ACHN (cell line): ENCODE results near the gene C2CD4D.
A peak's percentile ranks its signal among the peaks of the same experiment; 100 is the strongest.

ENCODE experiments used
- DNase-seq: peaks from one replicate; pipeline ENCODE4 v3.0.0-alpha.2; 2015
- in situ Hi-C: cut with HindIII; loops from 2 replicates; pipeline ENCODE4 v1.10.0; 2017; ENCODE audit warnings: low sequenced_read_pairs, low pct_ligation_motif_present, low pct_unique_long_range_greater_than_20kb

C2CD4D gene

GRCh38 chr1:151803164-151803563, 36.5 kb downstream of the C2CD4D start:
- in situ Hi-C loops, result no loop called here
- DNase-seq, result no peak

GRCh38 chr1:151802372-151802771, 37.2 kb downstream of the C2CD4D start:
- in situ Hi-C loops, result no loop called here
- no peak for DNase-seq

- DNase-seq, result no peak
- in situ Hi-C loops, result no loop called here
Measured at GRCh38 chr1:151801846-151802245, 37.8 kb downstream of the C2CD4D start.

GRCh38 chr1:151801310-151801820, 38.3 kb downstream of the C2CD4D start:
- DNase-seq, result no peak
- in situ Hi-C loops, result no loop called here

GRCh38 chr1:151800830-151801229, 38.8 kb downstream of the C2CD4D start:
- in situ Hi-C loops, result no loop called here
- DNase-seq, result no peak

- DNase-seq, result no peak
- in situ Hi-C loops, result no loop called here
Measured at GRCh38 chr1:151799179-151800022, 40.2 kb downstream of the C2CD4D start.

GRCh38 chr1:151798571-151798970, 41.0 kb downstream of the C2CD4D start:
- in situ Hi-C loops, result no loop called here
- DNase-seq, result no peak

GRCh38 chr1:151790940-151791651, 48.5 kb downstream of the C2CD4D start:
- in situ Hi-C loops, result no loop called here
- DNase-seq, result peak; percentile 65

GRCh38 chr1:151790071-151790939, 49.3 kb downstream of the C2CD4D start, which contains the start of gene TDRKH:
TSS of gene TDRKH (minus strand) at chr1:151790500. CDS start at chr1:151783022, 7,478 bp downstream.
- in situ Hi-C loops, result no loop called here
- peak; percentile 99 for DNase-seq
